Endothelial cell (in vitro differentiated cells): ENCODE results near the gene AGFG1. TPM values are rescaled to one million over a fixed set of nuclear protein-coding genes. Genes with fewer than 3 reads are reported as not detected.
"Not testable (repeated sequence)": the region's sequence is repeated elsewhere in the genome, so short reads cannot be mapped to it uniquely, and the experiment has no call there.

Experiments used
- DNase-seq: peaks from one replicate; pipeline ENCODE4 v3.0.0; 2021; ENCODE audit warnings: low spot score
- H3K27ac Mint-ChIP-seq: one replicate; pipeline ENCODE4 v1.8.0; 2021; ENCODE audit warnings: mixed read lengths, inconsistent platforms; ENCODE audit not compliant: unreplicated experiment
- H3K27me3 Mint-ChIP-seq: one replicate; pipeline ENCODE4 v1.8.0; 2021; ENCODE audit warnings: mild to moderate bottlenecking, moderate library complexity, mixed read lengths, inconsistent platforms; ENCODE audit not compliant: unreplicated experiment
- H3K36me3 Mint-ChIP-seq: one replicate; pipeline ENCODE4 v1.8.0; 2021; ENCODE audit warnings: mild to moderate bottlenecking, low read depth, mixed read lengths, inconsistent platforms; ENCODE audit not compliant: unreplicated experiment
- H3K4me1 Mint-ChIP-seq: one replicate; pipeline ENCODE4 v1.8.0; 2021; ENCODE audit warnings: mild to moderate bottlenecking, mixed read lengths, inconsistent platforms; ENCODE audit not compliant: unreplicated experiment
- H3K4me3 Mint-ChIP-seq: one replicate; pipeline ENCODE4 v1.8.0; 2021; ENCODE audit warnings: mild to moderate bottlenecking, mixed read lengths, inconsistent platforms; ENCODE audit not compliant: unreplicated experiment
- H3K9me3 Mint-ChIP-seq: one replicate; pipeline ENCODE4 v1.8.0; 2021; ENCODE audit warnings: mixed read lengths, inconsistent platforms; ENCODE audit not compliant: unreplicated experiment
- CTCF ChIP-seq: fragments of 200-600 bp; sonication (generic); IDR thresholded peaks from one replicate; pipeline ENCODE4 v1.5.0; 2021; ENCODE audit warnings: antibody characterized with exemption; ENCODE audit not compliant: unreplicated experiment
- total RNA-seq: library from RNA; stranded (reverse); fragmentation: NEBNext Ultra II Directional; extraction: Animal tissue kit (Norgen Biotek cat#: 25700); gene quantifications from one replicate; pipeline ENCODE4 v1.2.1, GENCODE V29; 2021; ENCODE audit not compliant: unreplicated experiment

Gene AGFG1
- total RNA-seq, 1 donor from 2014 or later = 70.9 TPM

GRCh38 chr2:227597036-227597435 lies 125.1 kb downstream of the AGFG1 start:
- Mint-ChIP-seq H3K4me1 (peaks cover 5% of the 10 kb centered on the region), H3K9me3 (no peaks in the 10 kb centered on the region), H3K27ac (no peak overlapping the region), H3K27me3 (peaks cover 4% of the 10 kb centered on the region), H3K4me3 (no peak overlapping the region), H3K36me3 (no peaks in the 10 kb centered on the region)
- no peak for DNase-seq
- TF ChIP-seq CTCF = no peak

GRCh38 chr2:227597998-227598397 lies 126.0 kb downstream of the AGFG1 start:
- no peaks in the 10 kb centered on the region for H3K9me3 Mint-ChIP-seq
- H3K27me3 Mint-ChIP-seq = peaks cover 4% of the 10 kb centered on the region
- H3K4me3 Mint-ChIP-seq = no peak overlapping the region
- TF ChIP-seq CTCF = no peak
- H3K36me3 Mint-ChIP-seq = no peaks in the 10 kb centered on the region
- H3K27ac Mint-ChIP-seq = no peak overlapping the region
- H3K4me1 Mint-ChIP-seq = peaks cover 6% of the 10 kb centered on the region
- DNase-seq = no peak

- DNase-seq, H3K4me1 Mint-ChIP-seq, H3K27me3 Mint-ChIP-seq, H3K9me3 Mint-ChIP-seq, H3K36me3 Mint-ChIP-seq, H3K27ac Mint-ChIP-seq, H3K4me3 Mint-ChIP-seq: not testable (repeated sequence)
Measured at GRCh38 chr2:227598835-227599503, 127.0 kb downstream of the AGFG1 start, which contains the start of gene SCYGR2. TSS of gene SCYGR2 (plus strand) at chr2:227598893. CDS start at chr2:227598893, 0 bp downstream.

- DNase-seq = no peak
- H3K36me3 Mint-ChIP-seq = no peaks in the 10 kb centered on the region
- H3K4me3 Mint-ChIP-seq = no peak overlapping the region
- no peaks in the 10 kb centered on the region for H3K9me3 Mint-ChIP-seq
- no peak for TF ChIP-seq CTCF
- H3K27ac Mint-ChIP-seq = no peak overlapping the region
- H3K4me1 Mint-ChIP-seq = peaks cover 6% of the 10 kb centered on the region
- no peaks in the 10 kb centered on the region for H3K27me3 Mint-ChIP-seq
Measured at GRCh38 chr2:227602358-227602757, 130.4 kb downstream of the AGFG1 start.

- Mint-ChIP-seq H3K4me1 (peaks cover 2% of the 10 kb centered on the region), H3K9me3 (no peaks in the 10 kb centered on the region), H3K36me3 (no peaks in the 10 kb centered on the region), H3K27me3 (peaks cover 2% of the 10 kb centered on the region), H3K27ac (no peak overlapping the region), H3K4me3 (no peak overlapping the region)
- TF ChIP-seq CTCF = no peak
- no peak for DNase-seq
Measured at GRCh38 chr2:227606476-227606875, 134.5 kb downstream of the AGFG1 start.
